ENCODE results near the gene TRIM16.
"Not testable (repeated sequence)": the region's sequence is repeated elsewhere in the genome, so short reads cannot be mapped to it uniquely, and the experiment has no call there.

TRIM16 gene

DNA sequence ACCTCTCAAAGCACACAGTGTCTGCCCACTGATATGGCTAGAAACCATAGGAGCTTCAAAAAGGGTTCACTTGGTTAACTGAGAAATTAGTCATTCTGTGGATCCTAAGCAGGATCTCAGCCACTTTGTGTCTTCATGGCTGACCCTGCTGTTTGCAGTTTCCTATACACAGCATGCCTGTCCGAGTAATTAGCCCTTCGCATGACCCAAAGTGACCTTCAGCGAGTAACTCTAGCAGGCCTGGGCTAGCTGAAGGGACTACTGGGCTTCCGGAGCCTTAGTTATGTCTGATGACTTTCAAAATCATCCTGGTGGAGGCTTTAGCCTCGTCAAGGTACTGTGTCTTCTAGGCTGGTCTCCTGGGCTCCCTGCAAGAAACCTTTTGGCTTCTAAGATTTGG, 35.7 kb downstream of the TRIM16 start:
- H3K79me2 ChIP-seq (ENCODE audit: low read length): no peaks in the 10 kb centered on the region
- H4K20me1 ChIP-seq (ENCODE audit: insufficient read depth, low read length): no peaks in the 10 kb centered on the region
- H3K9me3 ChIP-seq (replicated peaks; ENCODE audit: insufficient read depth, low read length): no peaks in the 10 kb centered on the region
- H3K4me1 ChIP-seq (ENCODE audit: low read length): no peaks in the 10 kb centered on the region
- no peak overlapping the region for H3K4me2 ChIP-seq (ENCODE audit: low read depth, low read length)
- H3K4me3 ChIP-seq (ENCODE audit: low read length): no peak overlapping the region
- no peak overlapping the region for H3K9ac ChIP-seq (ENCODE audit: low read length)
- no peak overlapping the region for H3K27ac ChIP-seq (ENCODE audit: low read length)
- no peaks in the 10 kb centered on the region for H3F3A ChIP-seq (ENCODE audit: insufficient read depth, low read length)
- H2AFZ ChIP-seq (ENCODE audit: low read length): no peak overlapping the region
- DNase-seq: no peak
- H3K36me3 ChIP-seq (replicated peaks; ENCODE audit: insufficient read depth, low read length): no peaks in the 10 kb centered on the region
- H3K9me2 ChIP-seq (replicated peaks; ENCODE audit: insufficient read depth, low read length): no peaks in the 10 kb centered on the region
- no peaks in the 10 kb centered on the region for H3K27me3 ChIP-seq (replicated peaks; ENCODE audit: insufficient read depth, low read length)
- TF ChIP-seq EZH2 (optimal IDR thresholded peaks at IDR 0.05; ENCODE audit: low read depth, low read length): no peak
- TF ChIP-seq EZH2phosphoT487 (IDR thresholded peaks at IDR 0.05; ENCODE audit: low read length): no peak

DNA sequence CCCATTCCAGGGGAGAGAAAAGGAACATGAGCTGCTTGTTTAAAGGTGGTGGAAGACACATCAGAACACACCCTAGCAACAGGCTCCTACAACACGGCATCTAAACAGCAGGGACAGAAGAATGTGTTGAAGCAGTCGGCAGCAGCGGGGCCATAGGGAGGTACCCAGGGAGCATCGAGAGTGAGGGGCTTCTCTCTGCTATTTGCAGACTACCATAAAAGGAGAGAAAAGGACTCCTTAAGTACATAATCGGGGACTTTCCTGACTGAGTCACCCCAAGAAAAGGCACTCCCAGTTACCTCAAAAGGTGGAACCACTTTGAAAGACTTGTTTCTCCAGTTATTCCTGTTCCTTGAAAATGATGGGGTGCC, 38.2 kb downstream of the TRIM16 start:
- H3K4me1 ChIP-seq (ENCODE audit: low read length); H4K20me1 ChIP-seq (ENCODE audit: insufficient read depth, low read length); H3K9me3 ChIP-seq (replicated peaks; ENCODE audit: insufficient read depth, low read length); DNase-seq; H3K4me2 ChIP-seq (ENCODE audit: low read depth, low read length); H3F3A ChIP-seq (ENCODE audit: insufficient read depth, low read length); H3K79me2 ChIP-seq (ENCODE audit: low read length); H3K27me3 ChIP-seq (replicated peaks; ENCODE audit: insufficient read depth, low read length); H3K27ac ChIP-seq (ENCODE audit: low read length); H2AFZ ChIP-seq (ENCODE audit: low read length); H3K9me2 ChIP-seq (replicated peaks; ENCODE audit: insufficient read depth, low read length); H3K9ac ChIP-seq (ENCODE audit: low read length); H3K36me3 ChIP-seq (replicated peaks; ENCODE audit: insufficient read depth, low read length); H3K4me3 ChIP-seq (ENCODE audit: low read length): not testable (repeated sequence)

DNA sequence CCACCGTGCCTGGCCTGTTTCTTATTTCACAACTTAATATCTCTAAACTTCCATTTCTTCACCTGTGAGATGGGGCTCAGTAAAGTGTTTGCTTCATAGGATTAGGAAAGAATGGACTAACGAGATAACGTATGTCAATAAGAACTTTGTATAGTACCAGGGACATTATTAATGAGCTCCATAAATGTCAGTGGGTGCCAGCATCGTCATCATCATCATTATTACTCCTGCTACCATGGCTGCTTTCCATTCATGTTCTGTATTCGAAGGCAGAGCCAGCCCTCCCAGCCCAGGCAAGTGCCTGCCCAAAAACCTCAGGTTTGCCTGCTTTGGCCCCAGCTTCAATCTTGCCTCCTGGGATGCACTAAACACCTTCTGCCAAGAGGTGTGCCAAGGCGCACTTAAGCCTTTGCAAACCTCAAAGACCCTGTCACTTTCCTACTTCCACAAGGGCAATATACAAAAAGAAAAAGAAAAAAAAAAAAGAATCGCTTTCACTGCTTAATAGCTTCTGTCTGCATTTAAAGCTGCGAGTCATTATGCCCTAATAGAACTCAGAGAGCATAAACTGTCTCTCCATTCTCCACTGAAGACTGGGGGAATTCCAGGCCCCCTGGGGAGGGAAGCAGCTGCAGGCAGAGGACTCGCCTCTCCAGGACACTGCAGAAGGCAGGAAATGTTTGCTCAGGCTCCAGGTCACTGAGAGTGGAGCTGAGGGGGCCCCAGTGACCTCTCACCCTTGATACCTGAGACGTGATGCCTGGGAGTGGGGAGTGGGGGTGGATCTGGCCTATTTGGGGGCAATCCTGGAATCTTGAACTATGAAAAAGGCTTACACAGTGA, 38.8 kb downstream of the TRIM16 start:
- not testable (repeated sequence) for H3K9me3 ChIP-seq (replicated peaks; ENCODE audit: insufficient read depth, low read length); H3K4me1 ChIP-seq (ENCODE audit: low read length); H2AFZ ChIP-seq (ENCODE audit: low read length); H3K27me3 ChIP-seq (replicated peaks; ENCODE audit: insufficient read depth, low read length); H3K79me2 ChIP-seq (ENCODE audit: low read length); DNase-seq; H3K27ac ChIP-seq (ENCODE audit: low read length); H3K36me3 ChIP-seq (replicated peaks; ENCODE audit: insufficient read depth, low read length); H3F3A ChIP-seq (ENCODE audit: insufficient read depth, low read length); H3K4me2 ChIP-seq (ENCODE audit: low read depth, low read length); H3K9ac ChIP-seq (ENCODE audit: low read length); H3K4me3 ChIP-seq (ENCODE audit: low read length); H3K9me2 ChIP-seq (replicated peaks; ENCODE audit: insufficient read depth, low read length); H4K20me1 ChIP-seq (ENCODE audit: insufficient read depth, low read length)

DNA sequence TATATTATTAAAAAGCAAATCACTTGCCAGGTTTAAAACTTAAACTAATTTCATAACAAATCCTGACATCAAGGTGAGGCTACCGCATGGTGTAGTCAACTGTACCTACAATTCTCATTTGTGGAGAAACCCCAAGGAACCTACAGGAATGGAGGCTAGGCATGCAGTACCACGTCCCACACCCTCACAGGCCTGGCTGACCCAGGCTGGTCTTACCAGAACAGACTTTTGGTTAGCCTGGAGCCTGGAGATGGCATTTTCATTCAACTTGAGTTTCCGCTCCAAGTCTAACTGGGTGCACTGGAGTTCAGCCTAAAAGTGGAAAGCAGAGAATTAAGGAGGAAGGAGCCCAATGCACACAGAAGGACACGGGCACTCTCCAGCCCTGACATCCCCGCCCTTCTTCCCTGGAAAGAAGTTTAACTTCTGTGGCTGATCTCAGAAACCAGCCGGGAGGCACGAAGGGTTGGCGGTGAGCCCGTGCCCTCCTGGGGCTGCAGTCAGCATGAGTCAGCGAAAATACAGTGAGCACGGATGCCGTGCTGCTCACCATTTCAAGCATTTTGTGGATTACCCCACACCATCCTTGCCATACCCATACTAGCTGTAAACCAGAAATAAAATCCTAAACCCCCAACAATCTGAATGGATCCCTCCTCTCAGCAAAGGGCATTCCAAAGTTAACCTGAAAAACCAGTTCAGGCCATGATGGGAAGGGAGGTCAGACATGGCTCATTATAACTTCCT, 41.4 kb downstream of the TRIM16 start:
- DNase-seq; H3K27ac ChIP-seq (ENCODE audit: low read length): not testable (repeated sequence)

DNA sequence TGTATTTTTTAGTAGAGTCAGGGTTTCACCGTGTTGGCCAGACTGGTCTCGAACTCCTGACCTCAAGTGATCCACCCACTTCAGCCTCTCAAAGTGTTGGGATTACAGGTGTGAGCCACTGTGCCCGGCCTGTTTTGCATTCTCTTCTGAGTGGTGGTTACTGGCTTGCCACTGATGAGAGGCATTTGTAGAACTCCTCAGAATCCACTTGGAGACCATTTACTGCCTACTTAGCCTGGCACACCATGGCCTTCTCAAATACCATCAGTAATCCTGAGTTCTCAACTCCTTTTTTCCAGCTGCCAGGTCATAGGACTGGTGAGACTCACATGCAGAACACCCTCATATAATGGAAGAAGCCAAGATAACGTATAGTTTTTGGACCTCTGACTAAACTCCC, 42.1 kb downstream of the TRIM16 start:
- H4K20me1 ChIP-seq (ENCODE audit: insufficient read depth, low read length); H3K9me3 ChIP-seq (replicated peaks; ENCODE audit: insufficient read depth, low read length); H3K79me2 ChIP-seq (ENCODE audit: low read length); H3K9me2 ChIP-seq (replicated peaks; ENCODE audit: insufficient read depth, low read length); H2AFZ ChIP-seq (ENCODE audit: low read length); DNase-seq; H3K9ac ChIP-seq (ENCODE audit: low read length); H3K27ac ChIP-seq (ENCODE audit: low read length); H3K27me3 ChIP-seq (replicated peaks; ENCODE audit: insufficient read depth, low read length); H3K4me2 ChIP-seq (ENCODE audit: low read depth, low read length); H3K36me3 ChIP-seq (replicated peaks; ENCODE audit: insufficient read depth, low read length); H3K4me1 ChIP-seq (ENCODE audit: low read length); H3F3A ChIP-seq (ENCODE audit: insufficient read depth, low read length); H3K4me3 ChIP-seq (ENCODE audit: low read length): not testable (repeated sequence)

More for the DNA sequence above, 41.4 kb downstream of the TRIM16 start:
- not testable (repeated sequence) for H3F3A ChIP-seq (ENCODE audit: insufficient read depth, low read length); H3K9me3 ChIP-seq (replicated peaks; ENCODE audit: insufficient read depth, low read length); H3K4me1 ChIP-seq (ENCODE audit: low read length); H3K9ac ChIP-seq (ENCODE audit: low read length); H2AFZ ChIP-seq (ENCODE audit: low read length); H3K79me2 ChIP-seq (ENCODE audit: low read length); H4K20me1 ChIP-seq (ENCODE audit: insufficient read depth, low read length); H3K36me3 ChIP-seq (replicated peaks; ENCODE audit: insufficient read depth, low read length); H3K4me3 ChIP-seq (ENCODE audit: low read length); H3K4me2 ChIP-seq (ENCODE audit: low read depth, low read length); H3K27me3 ChIP-seq (replicated peaks; ENCODE audit: insufficient read depth, low read length); H3K9me2 ChIP-seq (replicated peaks; ENCODE audit: insufficient read depth, low read length)

DNA sequence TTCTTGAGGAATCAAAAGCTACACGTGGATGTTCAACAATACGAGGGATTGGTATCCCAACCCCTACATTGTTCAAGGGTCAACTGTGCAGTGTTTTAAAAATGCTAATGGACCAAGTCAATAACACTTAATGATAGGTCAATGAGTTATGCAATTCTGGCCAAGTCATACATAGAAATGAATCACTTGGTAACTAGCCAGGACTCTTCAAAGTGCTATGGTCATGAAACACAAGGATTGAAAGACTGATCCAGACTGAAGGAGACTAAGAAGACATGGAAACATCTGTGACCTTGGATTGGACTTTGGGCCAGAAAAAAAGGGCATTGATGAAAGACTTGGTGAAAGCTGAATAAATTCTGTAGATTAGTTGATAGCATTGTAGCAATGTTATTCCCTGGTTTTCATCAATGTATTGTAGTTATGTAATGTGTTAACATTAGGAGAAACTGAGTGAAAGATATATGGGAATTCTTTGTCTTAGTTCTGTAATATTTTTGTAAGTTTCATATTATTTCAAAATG, 53.1 kb downstream of the TRIM16 start:
- H3K4me1 ChIP-seq (ENCODE audit: low read length); H3K4me3 ChIP-seq (ENCODE audit: low read length); H2AFZ ChIP-seq (ENCODE audit: low read length); H4K20me1 ChIP-seq (ENCODE audit: insufficient read depth, low read length); H3K4me2 ChIP-seq (ENCODE audit: low read depth, low read length); H3K9ac ChIP-seq (ENCODE audit: low read length); H3K36me3 ChIP-seq (replicated peaks; ENCODE audit: insufficient read depth, low read length); H3K27me3 ChIP-seq (replicated peaks; ENCODE audit: insufficient read depth, low read length); H3K27ac ChIP-seq (ENCODE audit: low read length); H3K79me2 ChIP-seq (ENCODE audit: low read length); H3F3A ChIP-seq (ENCODE audit: insufficient read depth, low read length); H3K9me3 ChIP-seq (replicated peaks; ENCODE audit: insufficient read depth, low read length); H3K9me2 ChIP-seq (replicated peaks; ENCODE audit: insufficient read depth, low read length); DNase-seq: not testable (repeated sequence)

DNA sequence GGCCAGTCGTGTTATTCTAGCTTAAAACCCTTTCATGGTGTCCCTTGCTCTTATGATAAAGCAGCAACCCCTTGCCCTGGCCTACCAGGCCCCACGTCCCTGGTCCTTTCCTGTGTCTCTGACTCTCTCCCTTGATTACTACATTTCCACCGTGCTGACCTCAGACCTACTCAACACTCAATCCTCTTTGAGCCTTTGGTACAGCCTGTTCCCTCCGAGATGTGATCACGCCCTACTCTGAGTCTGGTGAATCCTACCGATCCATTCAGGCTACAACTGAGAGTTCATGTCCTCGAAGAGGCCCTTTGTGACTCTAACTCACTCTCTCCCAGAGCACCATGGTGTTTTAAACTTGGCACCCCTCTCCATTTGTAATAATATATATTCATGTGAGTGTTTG, 54.1 kb downstream of the TRIM16 start:
- H3K27me3 ChIP-seq (replicated peaks; ENCODE audit: insufficient read depth, low read length); H3K79me2 ChIP-seq (ENCODE audit: low read length); H4K20me1 ChIP-seq (ENCODE audit: insufficient read depth, low read length); H3K9me2 ChIP-seq (replicated peaks; ENCODE audit: insufficient read depth, low read length); H3K4me2 ChIP-seq (ENCODE audit: low read depth, low read length); DNase-seq; H3F3A ChIP-seq (ENCODE audit: insufficient read depth, low read length); H3K9me3 ChIP-seq (replicated peaks; ENCODE audit: insufficient read depth, low read length); H3K36me3 ChIP-seq (replicated peaks; ENCODE audit: insufficient read depth, low read length); H3K4me3 ChIP-seq (ENCODE audit: low read length); H3K9ac ChIP-seq (ENCODE audit: low read length); H3K4me1 ChIP-seq (ENCODE audit: low read length); H3K27ac ChIP-seq (ENCODE audit: low read length); H2AFZ ChIP-seq (ENCODE audit: low read length): not testable (repeated sequence)
